HG02623 (cell line): Measurements from ENCODE around the gene TP53RK.

Experiments
- ATAC-seq: cut with Tn5 transposase; IDR thresholded peaks from one replicate; pipeline ENCODE4 v1.9.1; 2021; ENCODE audit warnings: moderate library complexity; ENCODE audit not compliant: unreplicated experiment

TP53RK gene

GRCh38 chr20:46640536-46641311, 48.5 kb downstream of the TP53RK start:
- no peak for ATAC-seq

DNA sequence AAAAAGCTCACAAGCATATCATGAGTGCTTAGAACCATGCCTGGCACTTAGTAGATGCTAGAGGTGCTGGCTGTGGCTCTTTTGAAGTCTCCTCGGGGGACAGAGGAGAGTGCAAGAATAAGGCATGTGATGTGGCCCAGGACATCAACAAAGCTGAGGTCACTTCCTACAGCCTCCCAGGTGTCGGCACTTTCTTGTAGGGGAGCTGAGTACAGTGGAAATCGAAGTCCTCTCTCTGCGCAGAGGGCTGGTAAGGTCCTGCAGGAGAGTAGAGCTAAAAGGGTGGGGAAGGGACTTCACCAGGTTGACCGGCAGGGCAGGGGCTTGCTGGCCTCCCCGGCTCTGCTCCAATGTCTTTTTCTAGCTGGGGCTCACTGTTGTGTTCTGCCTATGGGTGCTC, 49.2 kb downstream of the TP53RK start:
- ATAC-seq = no peak

- ATAC-seq = no peak
These were observed 49.7 kb downstream of the TP53RK start for GRCh38 chr20:46639587-46639986.

GRCh38 chr20:46638898-46639274, 50.4 kb downstream of the TP53RK start:
- ATAC-seq = no peak

- no peak for ATAC-seq
These were observed 50.9 kb downstream of the TP53RK start for GRCh38 chr20:46638134-46638897.

DNA sequence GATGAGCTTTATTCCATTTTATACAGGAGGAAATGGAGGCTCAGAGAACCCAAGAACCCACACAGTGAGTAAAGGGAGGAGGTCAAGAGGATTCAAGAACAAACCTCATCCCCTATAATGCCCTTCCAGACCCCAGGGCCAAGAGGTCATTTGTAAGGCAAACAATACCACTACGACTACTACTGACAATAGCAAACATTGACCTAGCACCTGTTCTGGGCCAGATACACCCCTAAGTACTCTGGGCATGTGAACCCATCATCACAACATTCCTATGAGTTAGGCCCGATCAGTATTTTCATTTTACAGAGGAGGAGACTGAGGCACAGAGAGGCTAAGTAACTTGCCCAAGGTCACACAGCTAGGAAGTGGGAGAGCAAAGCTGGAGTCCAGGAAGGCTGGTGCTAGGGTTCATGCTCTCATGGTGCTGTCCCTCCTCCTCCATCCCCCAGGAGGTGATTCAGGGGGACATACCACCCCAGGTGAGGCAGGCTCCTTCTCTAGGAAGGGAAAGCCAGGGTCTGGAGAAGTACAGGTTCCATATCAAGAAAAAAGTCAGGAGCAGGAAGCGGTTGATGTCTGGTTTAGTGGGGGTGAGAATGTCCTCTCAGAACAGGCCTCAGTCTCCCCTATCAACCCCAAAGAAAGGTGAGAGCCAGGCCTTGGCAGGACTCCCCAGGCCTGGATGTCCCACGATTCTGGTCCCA, 51.7 kb downstream of the TP53RK start:
- no peak for ATAC-seq

DNA sequence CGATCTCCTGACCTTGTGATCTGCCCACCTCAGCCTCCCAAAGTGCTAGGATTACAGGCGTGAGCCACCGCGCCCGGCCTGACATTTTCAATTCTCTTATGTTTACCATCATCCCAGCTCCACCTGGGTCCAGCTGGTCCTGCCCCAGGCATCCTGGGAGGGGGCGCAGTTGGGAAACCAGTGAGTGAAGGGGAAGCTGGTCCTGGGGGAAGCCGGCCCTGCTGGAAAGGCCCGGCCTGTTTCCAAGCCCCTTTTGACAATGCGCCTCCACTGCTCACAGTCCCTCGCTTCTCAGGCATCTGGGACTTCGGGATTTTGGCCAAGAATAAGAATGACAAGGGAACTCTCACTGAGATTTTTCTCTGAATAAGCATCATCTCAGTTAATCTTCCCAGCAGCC, 52.2 kb downstream of the TP53RK start:
- no peak for ATAC-seq

- ATAC-seq = no peak
These were observed 52.7 kb downstream of the TP53RK start for GRCh38 chr20:46636514-46636913.

DNA sequence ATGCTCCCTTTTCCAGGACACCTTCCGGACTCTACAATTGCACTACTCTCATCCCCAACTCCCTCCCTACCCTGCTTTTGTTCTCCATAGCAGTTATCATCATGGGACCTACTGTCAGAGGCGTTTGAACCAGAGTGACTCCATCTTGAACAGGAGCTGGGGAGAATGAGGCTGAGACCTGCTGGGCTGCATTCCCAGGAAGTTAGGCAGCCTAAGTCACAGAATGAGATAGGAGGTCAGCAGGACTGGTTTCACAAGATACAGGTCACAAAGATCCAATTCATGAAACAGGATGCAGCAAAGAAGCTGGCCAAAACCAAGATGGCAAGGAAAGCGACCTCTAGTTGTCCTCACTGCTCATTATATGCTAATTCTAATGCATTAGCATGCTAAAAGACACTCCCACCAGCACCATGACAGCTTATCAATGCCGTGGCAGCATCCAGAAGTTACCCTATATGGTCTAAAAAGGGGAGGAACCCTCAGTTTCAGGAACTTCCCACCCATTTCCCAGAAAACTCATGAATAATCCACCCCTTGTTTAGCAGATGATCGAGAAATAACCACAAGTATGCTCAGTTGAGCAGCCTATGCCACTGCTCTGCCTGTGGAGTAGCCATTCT, 53.6 kb downstream of the TP53RK start:
- no peak for ATAC-seq

- no peak for ATAC-seq
These were observed 54.7 kb downstream of the TP53RK start for GRCh38 chr20:46634528-46634927.
